CD14-positive monocyte (primary cell): ENCODE measurements around the gene EEF1AKMT3. TPM values are rescaled to one million over a fixed set of nuclear protein-coding genes. Genes with fewer than 3 reads are reported as not detected.

ENCODE experiments used
- DNase-seq, 3 donors: peaks; one replicate each; pipeline ENCODE4 v3.0.0-alpha.2; 2011 to 2022
- H2AFZ ChIP-seq: 2 replicates; pipeline ENCODE4 v1.6.0; 2012; ENCODE audit warnings: mild to moderate bottlenecking, low read depth, low read length, inconsistent platforms; ENCODE audit not compliant: insufficient read depth, poor library complexity, severe bottlenecking
- H3K27ac ChIP-seq, 2 donors: 1 replicate in 1 of 2; 2 replicates in 1 of 2; pipeline ENCODE4 v1.5.1; 2012 to 2013; ENCODE audit warnings: low read length in 2 of 2, control low read depth in 1 of 2, inconsistent platforms in 1 of 2, low read depth in 1 of 2, mild to moderate bottlenecking in 1 of 2
- H3K27me3 ChIP-seq, 2 donors: one replicate each; pipeline versions ENCODE4 v1.6.0 to v1.6.1; 2011 to 2013; ENCODE audit warnings: low read length in 2 of 2; ENCODE audit not compliant: control insufficient read depth in 2 of 2, insufficient read depth in 2 of 2
- H3K36me3 ChIP-seq, 2 donors: replicated peaks in 1 of 2; 1 replicate in 1 of 2; 2 replicates in 1 of 2; pipeline versions ENCODE4 v1.5.1 to v1.6.1; 2012 to 2013; ENCODE audit warnings: low read length in 2 of 2, control low read depth in 1 of 2, inconsistent platforms in 1 of 2, mild to moderate bottlenecking in 1 of 2; ENCODE audit not compliant: insufficient read depth in 2 of 2, control insufficient read depth in 1 of 2
- H3K4me1 ChIP-seq, 2 donors: 1 replicate in 1 of 2; 2 replicates in 1 of 2; pipeline versions ENCODE4 v1.5.1 to v1.6.1; 2012 to 2013; ENCODE audit warnings: low read length in 2 of 2, control low read depth in 1 of 2, inconsistent platforms in 1 of 2, mild to moderate bottlenecking in 1 of 2, moderate library complexity in 1 of 2; ENCODE audit not compliant: insufficient read depth in 2 of 2, control insufficient read depth in 1 of 2
- H3K4me2 ChIP-seq: replicated peaks from 2 replicates; pipeline ENCODE3; 2012; ENCODE audit warnings: low read length, moderate library complexity, mild to moderate bottlenecking; ENCODE audit not compliant: poor library complexity, severe bottlenecking; ENCODE audit errors: extremely low read depth
- H3K4me3 ChIP-seq, 3 experiments: fragments of 200-600 bp in 1 of 3; sonication (generic) in 1 of 3; replicated peaks in 1 of 3; 1 replicate in 2 of 3; 2 replicates in 1 of 3; pipeline ENCODE4 v1.5.1; 2011 to 2013; ENCODE audit warnings: low read length in 3 of 3, mild to moderate bottlenecking in 3 of 3, control low read depth in 2 of 3, low read depth in 2 of 3, inconsistent platforms in 1 of 3, moderate library complexity in 1 of 3
- H3K79me2 ChIP-seq: 2 replicates; pipeline ENCODE4 v1.6.0; 2012; ENCODE audit warnings: mild to moderate bottlenecking, control low read depth, inconsistent platforms, low read length, moderate library complexity; ENCODE audit not compliant: insufficient read depth
- H3K9ac ChIP-seq: 2 replicates; pipeline ENCODE4 v1.6.0; 2017; ENCODE audit warnings: low read length, mild to moderate bottlenecking; ENCODE audit not compliant: insufficient read depth, poor library complexity, severe bottlenecking
- H3K9me3 ChIP-seq, 2 donors: replicated peaks in 1 of 2; 1 replicate in 1 of 2; 2 replicates in 1 of 2; pipeline versions ENCODE4 v1.5.1 to v1.6.1; 2012 to 2013; ENCODE audit warnings: low read length in 2 of 2, control low read depth in 1 of 2; ENCODE audit not compliant: control insufficient read depth in 1 of 2, insufficient read depth in 1 of 2
- H4K20me1 ChIP-seq: 2 replicates; pipeline ENCODE4 v1.6.0; 2012; ENCODE audit warnings: mild to moderate bottlenecking, low read length, control low read depth, moderate library complexity; ENCODE audit not compliant: insufficient read depth
- H3K27ac Mint-ChIP-seq, 7 donors: one replicate each; pipeline ENCODE4 v1.8.0; 2020; ENCODE audit warnings: mild to moderate bottlenecking in 7 of 7, mixed read lengths in 7 of 7, moderate library complexity in 6 of 7, inconsistent platforms in 2 of 7
- H3K27me3 Mint-ChIP-seq, 3 donors: one replicate each; pipeline ENCODE4 v1.8.0; 2021 to 2022; ENCODE audit warnings: low read depth in 3 of 3, mild to moderate bottlenecking in 3 of 3, mixed read lengths in 3 of 3, moderate library complexity in 3 of 3, inconsistent platforms in 1 of 3
- H3K36me3 Mint-ChIP-seq, 2 donors: one replicate each; pipeline ENCODE4 v1.8.0; 2020; ENCODE audit warnings: mixed read lengths in 2 of 2, inconsistent platforms in 1 of 2, mild to moderate bottlenecking in 1 of 2
- H3K4me1 Mint-ChIP-seq: one replicate; pipeline ENCODE4 v1.8.0; 2020; ENCODE audit warnings: mild to moderate bottlenecking, mixed read lengths
- H3K4me3 Mint-ChIP-seq, 2 donors: one replicate each; pipeline ENCODE4 v1.8.0; 2020; ENCODE audit warnings: mild to moderate bottlenecking in 2 of 2, mixed read lengths in 2 of 2, moderate library complexity in 1 of 2
- H3K9me3 Mint-ChIP-seq, 7 donors: one replicate each; pipeline ENCODE4 v1.8.0; 2020 to 2022; ENCODE audit warnings: mixed read lengths in 7 of 7, mild to moderate bottlenecking in 6 of 7, moderate library complexity in 6 of 7, inconsistent platforms in 2 of 7
- CTCF ChIP-seq: fragments of 200-600 bp; IDR thresholded peaks from one replicate; pipeline ENCODE4 v1.8.0; 2022; ENCODE audit warnings: antibody characterized with exemption, mild to moderate bottlenecking
- WGBS: methylation state at CpG from one replicate; pipeline ENCODE4 v1.1.5; 2013; ENCODE audit warnings: missing lambda C conversion rate; ENCODE audit not compliant: insufficient coverage; 5-methylcytosine and 5-hydroxymethylcytosine counted together
- intact Hi-C, 2 donors: fragments of 100-400 bp; cut with micrococcal nuclease; formaldehyde crosslinking; loops; one replicate each; pipeline versions ENCODE4 v1.15.0 to v1.15.1; 2023
- polyA plus RNA-seq, 3 donors: library from polyadenylated mRNA; depleted of rRNA in 1 of 3; unstranded in 2 of 3; stranded (reverse) in 1 of 3; fragments of 300-500 nt in 2 of 3; fragments of >200 nt in 1 of 3; fragmentation: Illumina TruSeq in 2 of 3; gene quantifications; 1 replicate in 2 of 3; 2 replicates in 1 of 3; pipeline ENCODE4 v1.2.3, GENCODE V29; 2012 to 2021

EEF1AKMT3 gene
- polyA plus RNA-seq, 3 donors: 3.4 to 4.2 (median 3.4) TPM

GRCh38 chr12:57813111-57813970 is 40.9 kb downstream of the EEF1AKMT3 start:
- Mint-ChIP-seq H3K4me3 (no peak overlapping the region), H3K9me3 (peaks cover 0 to 2% (median 0%) of the 10 kb centered on the region in 7 donors), H3K36me3 (peaks cover 8 to 12% of the 10 kb centered on the region in 2 donors), H3K27ac (peak overlapping the region in 1 of 7 donors; percentile 25), H3K27me3 (peaks cover 0 to 5% (median 0%) of the 10 kb centered on the region in 3 donors), H3K4me1 (peaks cover 32% of the 10 kb centered on the region)
- Histone ChIP-seq H3K9me3 (no peaks in the 10 kb centered on the region), H3K36me3 (peaks cover 2 to 15% of the 10 kb centered on the region in 2 donors), H3K27ac (no peak overlapping the region), H2AFZ (no peak overlapping the region), H3K4me1 (peaks cover 29 to 30% of the 10 kb centered on the region in 2 donors), H3K27me3 (no peaks in the 10 kb centered on the region), H3K4me2 (no peak overlapping the region), H4K20me1 (peaks cover 30% of the 10 kb centered on the region), H3K79me2 (no peaks in the 10 kb centered on the region), H3K9ac (no peak overlapping the region), H3K4me3 (no peak overlapping the region)
- TF ChIP-seq CTCF: no peak
- intact Hi-C loops: no loop called here
- no peak for DNase-seq
- 93% methylated on average over 10 of the region's 14 CpGs for WGBS

GRCh38 chr12:57813971-57814772 is 41.8 kb downstream of the EEF1AKMT3 start:
- TF ChIP-seq CTCF: no peak
- Mint-ChIP-seq H3K9me3 (peaks cover 0 to 2% (median 0%) of the 10 kb centered on the region in 7 donors), H3K27ac (no peak overlapping the region), H3K4me1 (peaks cover 39% of the 10 kb centered on the region), H3K27me3 (peaks cover 0 to 5% (median 0%) of the 10 kb centered on the region in 3 donors), H3K36me3 (peaks cover 9 to 12% of the 10 kb centered on the region in 2 donors), H3K4me3 (no peak overlapping the region)
- H2AFZ ChIP-seq: no peak overlapping the region
- no peaks in the 10 kb centered on the region for H3K27me3 ChIP-seq
- peaks cover 29 to 30% of the 10 kb centered on the region in 2 donors for H3K4me1 ChIP-seq
- no peak overlapping the region for H3K4me3 ChIP-seq
- WGBS: 97% methylated on average over 9 of the region's 17 CpGs
- H3K36me3 ChIP-seq: peaks cover 2 to 8% of the 10 kb centered on the region in 2 donors
- no peak overlapping the region for H3K9ac ChIP-seq
- intact Hi-C loops: no loop called here
- H3K4me2 ChIP-seq: no peak overlapping the region
- DNase-seq: no peak
- H4K20me1 ChIP-seq: peaks cover 38% of the 10 kb centered on the region
- H3K9me3 ChIP-seq: no peaks in the 10 kb centered on the region
- H3K79me2 ChIP-seq: no peaks in the 10 kb centered on the region
- H3K27ac ChIP-seq: no peak overlapping the region
